NK-92 (cell line): Measurements from ENCODE around the gene MEA1.
"Not testable (repeated sequence)": the region's sequence is repeated elsewhere in the genome, so short reads cannot be mapped to it uniquely, and the experiment has no call there.

Source experiments
- DNase-seq: peaks from one replicate; lab custom pipeline; 2025; ENCODE audit not compliant: unreplicated experiment; lab: John Stamatoyannopoulos, UW

MEA1 gene

DNA sequence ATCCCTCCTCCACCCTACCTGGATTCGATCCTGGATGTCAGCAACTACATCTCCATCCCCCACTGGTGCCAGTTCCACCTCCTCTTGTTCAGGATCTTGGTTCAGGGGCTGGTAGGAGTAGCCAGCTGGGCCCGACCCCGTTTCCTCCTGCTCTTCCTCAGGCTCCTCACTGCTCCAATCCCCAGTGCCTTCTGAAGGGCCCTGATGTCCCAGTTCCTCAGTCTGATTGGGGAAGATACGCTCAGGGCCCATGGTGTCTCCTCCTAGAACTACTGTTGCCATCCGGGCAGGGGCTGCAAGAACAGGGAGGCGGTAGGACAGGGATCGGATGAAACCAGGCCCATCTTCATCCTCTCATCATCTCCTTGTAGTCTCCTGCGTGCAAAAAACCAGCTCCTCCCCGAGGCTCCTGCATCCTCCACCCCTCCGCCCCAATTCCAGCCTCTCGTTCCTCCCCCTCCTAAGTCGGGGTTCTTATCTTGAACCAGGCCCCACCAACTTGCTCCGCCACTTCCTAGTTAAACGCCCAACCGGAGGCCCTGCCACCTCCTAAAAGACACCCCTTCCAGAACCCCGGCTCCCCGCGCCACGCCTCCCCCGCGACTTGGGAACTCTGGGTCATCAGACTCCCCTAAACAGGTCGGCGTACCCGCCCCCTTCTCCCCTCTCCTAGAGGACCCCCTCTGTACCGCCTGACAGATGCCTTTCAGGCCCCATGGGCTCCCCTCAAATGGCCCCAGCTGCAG, 476 bp downstream of the MEA1 start:
- DNase-seq: no peak

- no peak for DNase-seq
Measured at GRCh38 chr6:43012364-43012763, 1.4 kb downstream of the MEA1 start.

DNA sequence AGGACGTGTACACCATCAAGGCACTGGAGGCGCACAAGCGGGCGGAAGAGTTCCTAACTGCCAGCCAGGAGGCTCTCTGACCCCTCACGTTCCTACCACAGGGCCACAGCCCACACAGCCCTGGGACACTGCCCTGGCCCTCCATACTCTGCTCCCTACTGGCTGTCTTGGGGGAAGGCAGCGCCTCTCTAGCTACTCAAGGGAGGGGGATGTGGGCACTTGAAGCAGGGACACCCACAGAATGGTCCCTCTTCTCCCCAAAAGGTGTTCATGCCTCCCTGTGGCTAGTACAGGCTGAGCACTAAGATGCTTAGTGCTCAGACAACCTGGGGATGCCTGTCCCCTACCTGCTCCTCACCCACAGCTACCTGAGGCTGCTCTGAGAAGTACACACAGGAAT, 2.5 kb downstream of the MEA1 start:
- DNase-seq: no peak

GRCh38 chr6:43009124-43009523, 4.6 kb downstream of the MEA1 start:
- no peak for DNase-seq

- no peak for DNase-seq
Measured at GRCh38 chr6:43007126-43007525, 6.6 kb downstream of the MEA1 start.

- no peak for DNase-seq
Measured at GRCh38 chr6:43006251-43006650, 7.5 kb downstream of the MEA1 start.

DNA sequence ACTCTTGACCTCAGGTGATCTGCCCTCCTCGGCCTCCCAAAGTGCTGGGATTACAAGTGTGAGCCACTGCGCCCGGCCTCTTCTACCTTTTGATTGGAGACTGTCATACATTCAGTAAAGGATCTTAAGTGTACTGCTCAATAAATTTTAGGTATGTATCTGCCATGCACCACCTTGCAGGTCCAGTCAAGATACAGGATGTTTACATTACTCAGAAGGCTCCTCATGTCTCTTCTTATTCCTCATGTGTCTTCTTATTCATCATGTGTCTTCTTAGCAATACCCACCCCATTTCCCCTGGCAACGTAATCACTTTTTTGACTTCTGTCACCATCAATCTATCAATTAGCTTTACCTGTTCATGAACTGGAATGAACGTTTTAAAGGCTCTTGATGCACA, 7.9 kb downstream of the MEA1 start:
- DNase-seq: no peak

GRCh38 chr6:43001843-43002242, 11.9 kb downstream of the MEA1 start:
- no peak for DNase-seq

GRCh38 chr6:42998205-42998604, 15.5 kb downstream of the MEA1 start:
- not testable (repeated sequence) for DNase-seq

GRCh38 chr6:42996513-42996912, 17.2 kb downstream of the MEA1 start:
- no peak for DNase-seq

- DNase-seq: no peak
Measured at GRCh38 chr6:42993445-42993844, 20.3 kb downstream of the MEA1 start.

DNA sequence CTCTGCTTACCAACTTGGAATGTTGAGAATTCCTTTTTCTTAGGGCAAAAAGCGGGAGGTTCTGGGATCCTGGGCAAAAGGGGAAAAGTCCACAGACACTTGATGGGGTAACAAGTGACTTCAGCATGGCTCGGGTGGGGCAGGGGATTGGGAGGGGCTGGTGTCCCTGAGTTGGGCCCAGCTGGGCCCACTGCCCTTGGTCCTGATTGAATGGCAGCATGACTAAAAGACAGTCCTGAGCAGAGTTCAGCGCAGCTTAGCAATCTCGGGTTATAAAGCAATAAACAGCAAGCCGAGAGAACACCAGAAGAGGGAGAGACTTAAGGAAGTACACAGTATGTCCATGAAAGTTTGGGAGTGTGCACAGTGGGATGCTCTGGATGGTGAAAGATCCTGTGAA, 23.8 kb downstream of the MEA1 start:
- DNase-seq: no peak

DNA sequence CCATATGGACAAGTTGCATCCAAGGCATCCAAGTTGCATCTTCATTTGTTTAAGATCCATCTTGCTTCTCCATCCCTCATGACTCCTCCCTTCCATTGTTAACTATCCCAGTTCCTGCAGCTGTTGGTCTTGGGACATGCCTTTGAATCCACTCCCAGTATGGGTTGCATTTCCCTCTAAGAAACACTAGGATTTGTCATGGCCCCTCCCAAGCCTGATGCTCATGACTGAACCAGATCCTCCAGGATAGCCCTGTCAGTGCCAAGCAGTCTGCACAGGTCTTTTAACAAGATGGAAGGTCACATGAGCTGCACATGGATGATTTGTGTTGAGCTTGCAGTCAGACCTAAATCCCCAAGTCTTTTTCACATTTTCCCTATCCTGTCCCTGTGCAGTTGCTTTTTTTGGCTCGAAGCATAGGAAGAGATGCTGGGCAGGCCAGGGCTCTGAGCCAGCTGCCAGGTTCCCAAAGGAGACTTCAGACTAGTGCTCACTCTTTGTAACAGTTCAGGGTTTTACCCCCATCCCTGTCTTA, 25.2 kb downstream of the MEA1 start:
- no peak for DNase-seq

DNA sequence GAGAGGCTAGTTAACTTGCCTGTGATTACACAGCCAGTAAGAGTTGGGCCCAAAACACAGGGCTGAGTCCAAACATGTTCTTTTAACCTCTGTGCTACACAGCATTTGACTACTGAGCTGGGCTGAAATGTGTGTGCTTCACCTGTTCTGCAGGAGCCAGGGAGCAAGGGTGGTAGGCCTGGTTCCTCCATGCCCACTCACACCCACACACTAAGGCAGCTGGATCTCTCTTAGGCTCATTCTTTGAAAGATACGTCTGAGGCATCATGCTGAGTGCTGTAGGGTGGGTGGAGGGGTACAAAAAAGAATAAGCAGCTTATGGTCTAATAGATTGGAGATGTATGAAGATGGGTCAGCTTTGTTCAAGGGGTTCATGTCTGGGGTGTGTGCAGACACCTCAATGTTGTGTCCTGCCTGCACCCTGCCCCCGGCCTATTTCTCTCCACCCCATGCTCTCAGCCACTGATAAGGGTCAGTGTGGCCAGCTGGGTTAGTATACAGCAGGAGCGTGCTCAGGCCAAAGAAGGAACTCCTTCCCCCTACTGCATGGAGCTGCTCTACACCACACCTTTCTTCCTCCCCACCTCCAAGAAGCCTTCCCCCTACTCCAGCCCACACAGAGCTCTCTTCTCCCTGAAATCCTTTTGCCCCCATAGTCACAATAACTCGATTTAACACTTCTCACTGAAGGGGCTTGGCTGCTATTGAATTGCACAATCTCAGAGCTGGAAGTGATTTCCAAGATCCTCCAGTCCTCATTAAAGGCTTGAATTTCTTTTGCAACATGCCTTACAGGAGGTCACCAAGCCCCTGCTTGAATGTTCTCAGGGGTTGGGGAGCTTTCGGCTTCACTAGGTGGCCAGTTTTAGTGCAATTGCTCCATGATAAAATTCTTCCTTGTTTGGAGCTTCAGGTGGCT, 26.0 kb downstream of the MEA1 start:
- DNase-seq: no peak

DNA sequence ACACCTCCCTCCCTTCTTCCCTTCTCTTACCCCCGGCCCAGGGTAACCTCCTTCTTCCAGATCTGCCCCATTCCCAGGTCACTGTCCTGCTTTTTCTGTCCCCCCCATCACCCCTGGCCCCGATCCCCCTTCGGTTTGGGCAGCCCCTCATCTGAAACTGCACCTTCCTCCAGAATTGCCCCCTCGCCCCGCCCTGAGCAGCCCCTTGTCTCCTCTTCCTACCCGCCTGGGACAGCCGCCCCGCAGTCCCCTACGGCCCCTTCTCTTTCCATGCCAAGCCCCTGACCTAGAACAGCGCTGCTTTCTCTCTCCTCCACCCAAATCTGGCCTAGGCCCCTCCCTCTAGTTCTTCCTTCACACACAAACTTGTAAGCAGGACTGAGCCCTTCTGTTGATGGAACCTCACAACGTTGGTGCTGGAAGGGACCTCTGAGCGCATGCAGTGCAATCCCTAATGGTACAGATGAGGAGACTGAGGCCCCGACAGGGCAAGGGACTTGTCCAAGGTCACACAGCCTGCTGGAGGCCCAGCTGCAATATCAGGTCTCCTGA, 28.7 kb downstream of the MEA1 start:
- DNase-seq: no peak

- peak; percentile 79 for DNase-seq
Measured at GRCh38 chr6:42984001-42984923, 29.5 kb downstream of the MEA1 start, which contains the start of gene PPP2R5D. TSS of gene PPP2R5D (plus strand) at chr6:42984570. CDS start at chr6:42984678, 108 bp downstream.

DNA sequence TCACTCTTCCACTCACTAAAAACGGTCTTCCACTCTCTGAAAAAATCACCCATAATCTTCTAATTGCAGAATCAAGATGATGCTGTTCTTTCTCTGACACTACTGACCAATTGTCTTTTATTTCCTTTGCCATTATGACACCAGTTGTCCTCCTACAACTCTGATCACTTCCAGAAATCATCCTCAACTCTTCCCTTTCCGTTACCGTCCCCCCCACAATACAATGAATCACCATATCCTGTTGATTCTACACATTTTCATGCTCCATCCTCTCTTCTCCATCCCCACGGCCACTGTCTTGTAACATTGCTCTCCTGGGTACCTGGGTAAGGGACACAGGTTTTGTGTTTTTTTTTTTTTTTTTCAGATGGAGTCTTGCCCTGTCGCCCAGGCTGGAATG, 31.9 kb downstream of the MEA1 start:
- DNase-seq: no peak

DNA sequence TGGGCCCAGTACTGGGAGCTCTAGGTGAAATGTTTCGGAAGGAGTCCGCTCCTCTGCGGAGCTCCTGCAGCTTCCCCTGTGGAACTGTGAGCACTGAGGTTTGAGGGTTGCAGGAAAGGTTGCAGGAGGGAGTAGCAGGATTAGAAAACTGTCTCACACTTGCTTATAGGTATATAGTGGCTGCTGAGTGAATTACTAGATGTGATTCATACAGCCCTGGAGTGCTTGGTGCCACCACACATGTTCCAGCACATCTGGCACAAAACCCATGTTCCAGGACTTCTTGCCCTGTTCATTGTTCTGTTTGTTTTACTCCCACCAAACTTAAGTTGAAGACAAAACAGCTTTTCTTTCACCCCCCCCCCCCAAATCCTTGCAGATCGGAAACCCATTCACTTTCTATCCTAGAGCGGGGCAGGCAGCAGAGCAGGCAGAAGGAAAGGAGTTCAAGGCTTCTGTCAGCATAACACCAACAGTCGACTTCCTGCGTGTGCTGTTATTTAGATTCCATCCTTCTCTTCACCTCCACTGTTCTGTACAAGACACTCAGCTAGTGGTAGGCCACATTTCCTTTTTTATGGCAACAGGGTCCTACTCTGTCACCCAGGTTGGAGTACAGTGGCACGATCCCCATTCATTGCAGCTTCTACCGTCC, 34.1 kb downstream of the MEA1 start:
- DNase-seq: no peak

DNA sequence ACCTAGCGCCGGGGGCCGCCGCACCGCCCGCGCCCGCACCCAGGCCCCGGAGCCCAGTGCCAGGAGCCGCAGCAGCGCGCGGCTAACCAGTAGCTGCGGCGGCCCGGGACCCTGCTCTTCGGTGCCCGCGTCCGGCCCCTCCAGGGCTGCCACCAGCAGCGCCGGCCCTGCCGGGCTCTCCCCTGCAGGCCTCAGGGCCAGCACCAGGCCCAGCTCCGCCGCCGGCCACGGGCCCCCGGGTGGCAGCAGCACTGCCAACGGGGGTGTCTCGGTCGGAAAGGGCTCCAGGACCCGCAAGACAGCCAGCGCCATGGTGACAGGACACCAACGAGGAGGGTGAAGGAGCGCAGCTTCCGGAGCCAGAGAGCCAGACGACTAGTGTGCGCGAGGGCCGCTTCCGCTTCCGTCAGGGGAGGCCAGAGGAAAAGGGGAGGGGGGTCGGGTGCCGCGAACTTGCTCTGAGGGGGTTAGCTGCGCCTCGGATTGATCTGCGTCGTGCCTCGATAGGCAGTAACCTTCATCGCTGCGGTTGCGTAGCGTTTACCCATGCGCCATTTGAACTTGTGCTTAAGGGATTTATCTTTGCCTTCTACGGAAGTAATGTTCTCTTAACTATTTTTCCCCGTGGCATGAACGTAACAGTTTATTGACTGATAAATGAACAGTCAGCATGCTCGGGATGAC, 34.8 kb downstream of the MEA1 start, which contains the start of gene PEX6:
PEX6 (minus strand) TSS at position 343 of the 684 bp plus-strand sequence; CDS start at position 312, 31 bp downstream.
- peak; percentile 61 for DNase-seq
